GM12891 (cell line): ENCODE measurements around the gene LRRC17.

Experiments used
- POLR2A ChIP-seq: IDR thresholded peaks from 2 replicates; pipeline ENCODE4 v1.6.1; 2011; ENCODE audit warnings: low read depth, low read length, control low read depth
- POLR2AphosphoS5 ChIP-seq: IDR thresholded peaks from 2 replicates; pipeline ENCODE4 v1.6.1; 2011; ENCODE audit warnings: low read depth, low read length, control low read depth
- POU2F2 ChIP-seq: IDR thresholded peaks from 2 replicates; pipeline ENCODE4 v1.6.1; 2011; ENCODE audit warnings: low read depth, mild to moderate bottlenecking, control low read depth, low read length, moderate library complexity
- TAF1 ChIP-seq: IDR thresholded peaks from 2 replicates; pipeline ENCODE4 v1.6.1; 2011; ENCODE audit warnings: low read depth, low read length, control low read depth

- TF ChIP-seq POLR2AphosphoS5: no peak
- TF ChIP-seq POLR2A: no peak
- no peak for TF ChIP-seq TAF1
- no peak for TF ChIP-seq POU2F2
These were observed 29.5 kb downstream of the LRRC17 start for GRCh38 chr7:102942181-102942866.
